Midbrain (tissue), 1 donor: Measurements from ENCODE around the gene NAA20.
"Not testable (repeated sequence)": the region's sequence is repeated elsewhere in the genome, so short reads cannot be mapped to it uniquely, and the experiment has no call there.

Source experiments
- DNase-seq: peaks from one replicate; lab custom pipeline; 2025; lab: John Stamatoyannopoulos, UW

Gene NAA20

GRCh38 chr20:19991854-19992253, 25.3 kb upstream of the NAA20 start:
- no peak for DNase-seq

- DNase-seq = peak; percentile 37
Observed at GRCh38 chr20:19992996-19993908, 23.9 kb upstream of the NAA20 start.

GRCh38 chr20:19993958-19994669, 23.0 kb upstream of the NAA20 start:
- peak; percentile 35 for DNase-seq

- peak; percentile 75 for DNase-seq
Observed at GRCh38 chr20:19995220-19995863, 21.8 kb upstream of the NAA20 start.

- DNase-seq = no peak
Observed at GRCh38 chr20:19996222-19996621, 20.9 kb upstream of the NAA20 start.

- peak; percentile 21 for DNase-seq
Observed at GRCh38 chr20:19996917-19997316, 20.2 kb upstream of the NAA20 start.

GRCh38 chr20:19998990-19999705, 18.0 kb upstream of the NAA20 start:
- no peak for DNase-seq

GRCh38 chr20:20000211-20000968, 16.8 kb upstream of the NAA20 start:
- DNase-seq = no peak

GRCh38 chr20:20002101-20002998, 14.8 kb upstream of the NAA20 start:
- no peak for DNase-seq

GRCh38 chr20:20003031-20003954, 13.9 kb upstream of the NAA20 start:
- DNase-seq = peak; percentile 44

GRCh38 chr20:20003955-20004322, 13.2 kb upstream of the NAA20 start:
- not testable (repeated sequence) for DNase-seq

GRCh38 chr20:20005342-20005741, 11.8 kb upstream of the NAA20 start:
- DNase-seq = no peak

GRCh38 chr20:20009784-20010253, 7.3 kb upstream of the NAA20 start:
- DNase-seq = peak; percentile 38

GRCh38 chr20:20010639-20011500, 6.3 kb upstream of the NAA20 start:
- peak; percentile 30 for DNase-seq

- peak; percentile 77 for DNase-seq
Observed at GRCh38 chr20:20012541-20012940, 4.6 kb upstream of the NAA20 start.

- no peak for DNase-seq
Observed at GRCh38 chr20:20014659-20015058, 2.5 kb upstream of the NAA20 start.

- DNase-seq = no peak
Observed at GRCh38 chr20:20017844-20018185, 653 bp downstream of the NAA20 start.

GRCh38 chr20:20018366-20018765, 1.2 kb downstream of the NAA20 start:
- DNase-seq = no peak
